Calu3 (cell line): Measurements from ENCODE around the gene MAML3. TPM values are rescaled to one million over a fixed set of nuclear protein-coding genes. Genes with fewer than 3 reads are reported as not detected.

Experiments used
- BruUV-seq: library from RNA; stranded (reverse); fragments of 400-500 nt; replicated peaks from 2 replicates; lab custom pipeline; 2021; lab: Mats Ljungman, UMichigan
- CTCF ChIA-PET: fragments of 300-600 bp; sonication (Branson Sonifier 250); formaldehyde crosslinking; loops from one replicate; lab custom pipeline; 2022; ENCODE audit warnings: antibody characterized with exemption; lab: Charles Lee
- DNase-seq: peaks from one replicate; pipeline ENCODE4 v3.0.0; 2022
- H3K27ac Mint-ChIP-seq: one replicate; pipeline ENCODE4 v1.8.0; 2022; ENCODE audit warnings: mixed read lengths; ENCODE audit not compliant: unreplicated experiment
- H3K27me3 Mint-ChIP-seq: one replicate; pipeline ENCODE4 v1.8.0; 2022; ENCODE audit warnings: mixed read lengths; ENCODE audit not compliant: unreplicated experiment
- H3K36me3 Mint-ChIP-seq: one replicate; pipeline ENCODE4 v1.8.0; 2022; ENCODE audit warnings: mild to moderate bottlenecking, moderate library complexity, mixed read lengths; ENCODE audit not compliant: insufficient read depth, unreplicated experiment
- H3K4me1 Mint-ChIP-seq: one replicate; pipeline ENCODE4 v1.8.0; 2022; ENCODE audit warnings: mild to moderate bottlenecking, low read depth, mixed read lengths; ENCODE audit not compliant: unreplicated experiment
- H3K4me3 Mint-ChIP-seq: one replicate; pipeline ENCODE4 v1.8.0; 2022; ENCODE audit warnings: mild to moderate bottlenecking, low read depth, moderate library complexity, mixed read lengths; ENCODE audit not compliant: unreplicated experiment
- H3K9me3 Mint-ChIP-seq: one replicate; pipeline ENCODE4 v1.8.0; 2022; ENCODE audit warnings: low read depth, mixed read lengths; ENCODE audit not compliant: unreplicated experiment
- intact Hi-C: fragments of 100-400 bp; cut with micrococcal nuclease; formaldehyde crosslinking; loops from one replicate; pipeline ENCODE4 v1.10.0; 2022; ENCODE audit not compliant: unreplicated experiment
- total RNA-seq: library from RNA; stranded (reverse); gene quantifications from 2 replicates; pipeline ENCODE4 v1.2.3, GENCODE V29; 2022
- TF ChIP-seq, protein P1 (sequence below): fragments of 200-600 bp; IDR thresholded peaks from one replicate; pipeline ENCODE4 v1.8.0; 2022; ENCODE audit warnings: antibody characterized with exemption; ENCODE audit not compliant: unreplicated experiment

Gene MAML3
- total RNA-seq, 1 experiment from 2014 or later, result 4.0 TPM

- intact Hi-C loops, result no loop called here
- peaks cover 12% of the 10 kb centered on the region for H3K4me1 Mint-ChIP-seq
- H3K27ac Mint-ChIP-seq, result no peak overlapping the region
- no TSS peak for BruUV-seq
- DNase-seq, result no peak
- H3K36me3 Mint-ChIP-seq, result no peaks in the 10 kb centered on the region
- no peaks in the 10 kb centered on the region for H3K27me3 Mint-ChIP-seq
- H3K9me3 Mint-ChIP-seq, result no peaks in the 10 kb centered on the region
- CTCF ChIA-PET, result no interaction called here
- TF ChIP-seq, protein P1, sequence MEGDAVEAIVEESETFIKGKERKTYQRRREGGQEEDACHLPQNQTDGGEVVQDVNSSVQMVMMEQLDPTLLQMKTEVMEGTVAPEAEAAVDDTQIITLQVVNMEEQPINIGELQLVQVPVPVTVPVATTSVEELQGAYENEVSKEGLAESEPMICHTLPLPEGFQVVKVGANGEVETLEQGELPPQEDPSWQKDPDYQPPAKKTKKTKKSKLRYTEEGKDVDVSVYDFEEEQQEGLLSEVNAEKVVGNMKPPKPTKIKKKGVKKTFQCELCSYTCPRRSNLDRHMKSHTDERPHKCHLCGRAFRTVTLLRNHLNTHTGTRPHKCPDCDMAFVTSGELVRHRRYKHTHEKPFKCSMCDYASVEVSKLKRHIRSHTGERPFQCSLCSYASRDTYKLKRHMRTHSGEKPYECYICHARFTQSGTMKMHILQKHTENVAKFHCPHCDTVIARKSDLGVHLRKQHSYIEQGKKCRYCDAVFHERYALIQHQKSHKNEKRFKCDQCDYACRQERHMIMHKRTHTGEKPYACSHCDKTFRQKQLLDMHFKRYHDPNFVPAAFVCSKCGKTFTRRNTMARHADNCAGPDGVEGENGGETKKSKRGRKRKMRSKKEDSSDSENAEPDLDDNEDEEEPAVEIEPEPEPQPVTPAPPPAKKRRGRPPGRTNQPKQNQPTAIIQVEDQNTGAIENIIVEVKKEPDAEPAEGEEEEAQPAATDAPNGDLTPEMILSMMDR, result no peak
- H3K4me3 Mint-ChIP-seq, result no peak overlapping the region
Measured at GRCh38 chr4:140174543-140174942, 20.6 kb upstream of the MAML3 start.

DNA sequence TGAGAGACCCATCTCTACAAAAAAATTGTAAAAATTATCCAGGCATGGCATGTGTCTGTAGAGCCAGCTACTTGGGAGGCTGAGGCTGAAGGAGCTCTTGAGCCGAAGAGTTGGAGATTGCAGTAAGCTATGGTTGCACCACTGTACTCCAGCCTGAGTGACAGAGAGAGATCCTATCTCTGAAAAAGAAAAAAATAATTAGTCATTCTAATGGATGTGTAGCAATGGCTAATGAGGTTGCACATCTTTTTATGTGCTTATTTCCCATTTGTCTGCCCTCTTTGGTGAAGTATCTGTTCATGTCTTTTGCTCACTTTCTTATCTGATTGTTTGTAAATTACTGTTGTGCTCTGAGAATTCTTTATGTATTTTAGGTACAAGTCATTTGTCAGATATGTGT lies 19.0 kb upstream of the MAML3 start:
- H3K9me3 Mint-ChIP-seq, result no peaks in the 10 kb centered on the region
- H3K27me3 Mint-ChIP-seq, result no peaks in the 10 kb centered on the region
- no peak overlapping the region for H3K27ac Mint-ChIP-seq
- intact Hi-C loops, result no loop called here
- no peak overlapping the region for H3K4me3 Mint-ChIP-seq
- no peaks in the 10 kb centered on the region for H3K36me3 Mint-ChIP-seq
- peaks cover 12% of the 10 kb centered on the region for H3K4me1 Mint-ChIP-seq
- no TSS peak for BruUV-seq
- CTCF ChIA-PET, result no interaction called here
- no peak for DNase-seq
- TF ChIP-seq, protein P1, result no peak

DNA sequence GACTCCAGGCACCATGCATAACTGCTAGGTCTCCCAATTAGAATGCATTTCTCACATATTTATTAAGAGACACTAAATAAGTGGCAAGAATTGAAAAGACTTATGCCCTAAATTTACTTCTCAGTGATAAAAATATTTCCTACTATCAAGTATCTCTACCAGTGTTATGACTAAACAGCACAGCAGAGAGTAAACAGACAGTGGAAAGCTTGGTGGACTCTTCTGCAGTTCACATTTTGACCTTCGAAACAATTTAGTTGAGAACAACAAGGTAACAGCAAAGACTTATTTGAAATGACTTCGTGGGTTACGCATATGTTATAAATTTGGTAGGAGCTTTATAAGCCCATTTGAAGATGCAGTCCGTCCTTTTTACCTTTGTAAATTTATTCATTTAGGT lies 16.3 kb upstream of the MAML3 start:
- CTCF ChIA-PET, result no interaction called here
- H3K4me1 Mint-ChIP-seq, result no peaks in the 10 kb centered on the region
- no peak overlapping the region for H3K4me3 Mint-ChIP-seq
- H3K36me3 Mint-ChIP-seq, result no peaks in the 10 kb centered on the region
- no peak for DNase-seq
- H3K9me3 Mint-ChIP-seq, result no peaks in the 10 kb centered on the region
- no TSS peak for BruUV-seq
- intact Hi-C loops, result no loop called here
- H3K27me3 Mint-ChIP-seq, result no peaks in the 10 kb centered on the region
- TF ChIP-seq, protein P1, result no peak
- H3K27ac Mint-ChIP-seq, result no peak overlapping the region

DNA sequence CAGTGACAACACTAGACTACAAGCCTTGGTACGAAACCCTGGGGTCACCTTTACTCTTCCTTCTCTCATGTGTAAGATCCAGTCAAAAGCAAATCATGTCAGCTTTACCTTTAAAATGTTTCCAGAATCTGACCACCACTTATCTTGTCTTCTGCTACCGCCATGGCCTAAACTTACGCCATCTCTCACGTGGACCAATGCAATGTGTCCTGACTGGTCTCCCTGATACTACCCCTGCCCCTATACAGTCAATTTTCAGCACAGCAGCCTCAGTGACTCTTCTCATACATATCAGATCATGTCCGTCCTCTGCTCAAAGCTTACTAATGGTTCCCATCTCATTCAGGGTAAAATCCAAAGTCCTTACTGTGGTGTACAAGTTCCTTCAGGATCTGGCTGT lies 15.0 kb upstream of the MAML3 start:
- no peaks in the 10 kb centered on the region for H3K4me1 Mint-ChIP-seq
- no peaks in the 10 kb centered on the region for H3K36me3 Mint-ChIP-seq
- no peak overlapping the region for H3K27ac Mint-ChIP-seq
- no TSS peak for BruUV-seq
- no peaks in the 10 kb centered on the region for H3K27me3 Mint-ChIP-seq
- TF ChIP-seq, protein P1, result no peak
- no peak overlapping the region for H3K4me3 Mint-ChIP-seq
- no peaks in the 10 kb centered on the region for H3K9me3 Mint-ChIP-seq
- CTCF ChIA-PET, result no interaction called here
- intact Hi-C loops, result no loop called here
- DNase-seq, result no peak
